Measurements from ENCODE around the gene RSL1D1.

DNA sequence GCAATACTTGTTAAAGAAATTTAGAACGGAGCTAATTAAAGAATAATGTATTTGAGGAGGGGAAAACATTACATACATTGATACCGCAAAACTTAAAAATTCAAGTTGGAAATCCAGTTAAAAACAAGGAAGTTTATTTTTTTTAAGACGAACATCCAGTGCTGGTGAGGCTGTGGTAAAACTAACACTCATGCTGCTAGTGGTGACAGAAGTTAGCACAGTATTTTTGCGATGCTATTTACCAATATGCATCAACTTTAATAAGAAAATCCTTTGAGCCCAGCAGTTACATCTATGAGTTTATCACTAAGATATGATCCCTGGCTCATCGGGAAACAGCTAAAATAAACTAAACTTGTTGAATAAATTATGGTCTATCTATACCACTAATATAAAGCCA lies 32.7 kb upstream of the RSL1D1 start:
- TF ChIP-seq, protein P1, sequence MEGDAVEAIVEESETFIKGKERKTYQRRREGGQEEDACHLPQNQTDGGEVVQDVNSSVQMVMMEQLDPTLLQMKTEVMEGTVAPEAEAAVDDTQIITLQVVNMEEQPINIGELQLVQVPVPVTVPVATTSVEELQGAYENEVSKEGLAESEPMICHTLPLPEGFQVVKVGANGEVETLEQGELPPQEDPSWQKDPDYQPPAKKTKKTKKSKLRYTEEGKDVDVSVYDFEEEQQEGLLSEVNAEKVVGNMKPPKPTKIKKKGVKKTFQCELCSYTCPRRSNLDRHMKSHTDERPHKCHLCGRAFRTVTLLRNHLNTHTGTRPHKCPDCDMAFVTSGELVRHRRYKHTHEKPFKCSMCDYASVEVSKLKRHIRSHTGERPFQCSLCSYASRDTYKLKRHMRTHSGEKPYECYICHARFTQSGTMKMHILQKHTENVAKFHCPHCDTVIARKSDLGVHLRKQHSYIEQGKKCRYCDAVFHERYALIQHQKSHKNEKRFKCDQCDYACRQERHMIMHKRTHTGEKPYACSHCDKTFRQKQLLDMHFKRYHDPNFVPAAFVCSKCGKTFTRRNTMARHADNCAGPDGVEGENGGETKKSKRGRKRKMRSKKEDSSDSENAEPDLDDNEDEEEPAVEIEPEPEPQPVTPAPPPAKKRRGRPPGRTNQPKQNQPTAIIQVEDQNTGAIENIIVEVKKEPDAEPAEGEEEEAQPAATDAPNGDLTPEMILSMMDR (IDR thresholded peaks at IDR 0.05; ENCODE audit: insufficient read depth, low read depth, low read length), result no peak
- TF ChIP-seq EZH2 (IDR thresholded peaks at IDR 0.05; ENCODE audit: insufficient read depth, low read length), result no peak
